K562 (cell line): ENCODE measurements around the gene DNM1. TPM values are rescaled to one million over a fixed set of nuclear protein-coding genes. Genes with fewer than 3 reads are reported as not detected.

Experiments
- CHD4 ChIP-seq: fragments of 200-600 bp; sonication (generic); IDR thresholded peaks from 3 replicates; pipeline ENCODE4 v1.6.1; 2012; ENCODE audit warnings: low read depth, mild to moderate bottlenecking, mixed read lengths, low read length, inconsistent platforms; ENCODE audit not compliant: insufficient read depth, insufficient replicate concordance, poor library complexity, severe bottlenecking
- ELF4 ChIP-seq: fragments of 450-650 bp; formaldehyde crosslinking; IDR thresholded peaks from 2 replicates; pipeline ENCODE4 v1.4.0; 2022; ENCODE audit warnings: missing genetic modification characterization
- KLF6 ChIP-seq: fragments of 250-450 bp; sonication (Bioruptor Pico); IDR thresholded peaks from 2 replicates; pipeline ENCODE4 v1.4.0; 2020; ENCODE audit warnings: mild to moderate bottlenecking, moderate library complexity, borderline replicate concordance
- LEF1 ChIP-seq: fragments of 450-650 bp; IDR thresholded peaks from 2 replicates; pipeline ENCODE4 v1.6.1; 2016; ENCODE audit warnings: mild to moderate bottlenecking
- NCOA1 ChIP-seq: fragments of 450-650 bp; IDR thresholded peaks from 2 replicates; pipeline ENCODE4 v1.6.1; 2016; ENCODE audit warnings: low read depth
- NFE2L1 ChIP-seq: fragments of 450-650 bp; IDR thresholded peaks from 2 replicates; pipeline ENCODE4 v1.6.1; 2016; ENCODE audit warnings: missing genetic modification characterization, low read depth, mild to moderate bottlenecking, missing compliant biosample characterization, moderate library complexity, borderline replicate concordance
- NONO ChIP-seq, 2 experiments: fragments of 200-400 bp in 1 of 2; fragments of 450-650 bp in 1 of 2; formaldehyde crosslinking in 1 of 2; IDR thresholded peaks; 2 replicates each; pipeline ENCODE4 v1.6.1; 2017; ENCODE audit warnings: low read depth in 2 of 2, mild to moderate bottlenecking in 2 of 2, moderate library complexity in 2 of 2, low read length in 1 of 2
- RBM34 ChIP-seq: fragments of 200-400 bp; formaldehyde crosslinking; IDR thresholded peaks from 2 replicates; pipeline ENCODE4 v1.6.1; 2018; ENCODE audit warnings: low read length, borderline replicate concordance; ENCODE audit not compliant: insufficient read depth
- SIRT6 ChIP-seq: IDR thresholded peaks from one replicate; pipeline ENCODE4 v1.6.1; 2012; ENCODE audit warnings: low read depth, mild to moderate bottlenecking, control low read depth, inconsistent platforms, low read length, moderate library complexity
- ZBTB11 ChIP-seq, 3 experiments: fragments of 200-800 bp in 1 of 3; fragments of 250-450 bp in 1 of 3; fragments of 450-650 bp in 1 of 3; sonication (Bioruptor Pico) in 1 of 3; sonication (Bioruptor generic) in 1 of 3; formaldehyde crosslinking in 1 of 3; IDR thresholded peaks; 2 replicates each; pipeline versions ENCODE4 v1.6.1 to v1.8.0; 2016 to 2022; ENCODE audit warnings: mild to moderate bottlenecking in 2 of 3, missing genetic modification characterization in 2 of 3, missing compliant biosample characterization in 1 of 3, moderate library complexity in 1 of 3
- ZNF23 ChIP-seq: fragments of 250-450 bp; sonication (Bioruptor Pico); IDR thresholded peaks from 2 replicates; pipeline ENCODE4 v1.4.0; 2020; ENCODE audit warnings: mild to moderate bottlenecking
- ZNF239 ChIP-seq: fragments of 250-450 bp; sonication (Bioruptor Pico); IDR thresholded peaks from 2 replicates; pipeline ENCODE4 v1.4.0; 2020; ENCODE audit warnings: mild to moderate bottlenecking
- ZNF274 ChIP-seq: IDR thresholded peaks from 2 replicates; pipeline ENCODE4 v1.6.1; 2011; ENCODE audit warnings: low read depth, mild to moderate bottlenecking, low read length, moderate library complexity, borderline replicate concordance
- polyA plus RNA-seq, 8 experiments: library from polyadenylated mRNA; depleted of rRNA in 4 of 8; stranded (reverse) in 5 of 8; unstranded in 3 of 8; fragments of >200 nt; fragmentation: Nextera tagmentation in 2 of 8; fragmentation: Illumina TruSeq in 1 of 8; extraction: Ambion mirVana in 2 of 8; extraction: Trizol in 1 of 8; gene quantifications; 2 replicates each; pipeline versions ENCODE4 v1.2.1 to v1.2.3, GENCODE V29; 2011 to 2014; ENCODE audit warnings: inconsistent platforms in 1 of 8, missing spikeins in 1 of 8
- total RNA-seq, 7 experiments: library from RNA; depleted of rRNA in 6 of 7; stranded (reverse); fragments of >200 nt in 6 of 7; fragmentation: Illumina TruSeq in 2 of 7; extraction: Trizol in 2 of 7; gene quantifications; 2 replicates each; pipeline versions ENCODE4 v1.2.1 to v1.2.3, GENCODE V29; 2011 to 2021; ENCODE audit warnings: low replicate concordance in 1 of 7
- TF ChIP-seq, protein P1 (sequence below), 2 experiments: fragments of 450-650 bp; formaldehyde crosslinking in 1 of 2; IDR thresholded peaks; 2 replicates each; pipeline versions ENCODE4 v1.4.0 to v1.6.1; 2014 to 2020; ENCODE audit warnings: mild to moderate bottlenecking in 2 of 2, borderline replicate concordance in 1 of 2, low read depth in 1 of 2

DNM1 gene
- total and polyA plus RNA-seq, 9 of the 15 experiments (the other 6 are each of a cell fraction or from before 2014, with no cell fraction given) = 0.39 to 23.1 (median 9.1) TPM

GRCh38 chr9:128163027-128163515 is 40.1 kb upstream of the DNM1 start (continued):
- TF ChIP-seq ZBTB11 (CRISPR knock-in tag; IDR thresholded peaks at IDR 0.05) (no peak), KLF6 (CRISPR knock-in tag) (no peak), NCOA1 (no peak), NONO (IDR thresholded peaks at IDR 0.05; ENCODE audit: low read depth in 2 of 2, low read length in 1 of 2) (no peak), LEF1 (no peak), ELF4 (no peak), NFE2L1 (tag) (no peak), CHD4 (peak; percentile 94), RBM34 (no peak), ZNF274 (no peak), ZNF239 (CRISPR knock-in tag) (no peak), SIRT6 (no peak), ZNF23 (CRISPR knock-in tag) (no peak)
- TF ChIP-seq, protein P1, sequence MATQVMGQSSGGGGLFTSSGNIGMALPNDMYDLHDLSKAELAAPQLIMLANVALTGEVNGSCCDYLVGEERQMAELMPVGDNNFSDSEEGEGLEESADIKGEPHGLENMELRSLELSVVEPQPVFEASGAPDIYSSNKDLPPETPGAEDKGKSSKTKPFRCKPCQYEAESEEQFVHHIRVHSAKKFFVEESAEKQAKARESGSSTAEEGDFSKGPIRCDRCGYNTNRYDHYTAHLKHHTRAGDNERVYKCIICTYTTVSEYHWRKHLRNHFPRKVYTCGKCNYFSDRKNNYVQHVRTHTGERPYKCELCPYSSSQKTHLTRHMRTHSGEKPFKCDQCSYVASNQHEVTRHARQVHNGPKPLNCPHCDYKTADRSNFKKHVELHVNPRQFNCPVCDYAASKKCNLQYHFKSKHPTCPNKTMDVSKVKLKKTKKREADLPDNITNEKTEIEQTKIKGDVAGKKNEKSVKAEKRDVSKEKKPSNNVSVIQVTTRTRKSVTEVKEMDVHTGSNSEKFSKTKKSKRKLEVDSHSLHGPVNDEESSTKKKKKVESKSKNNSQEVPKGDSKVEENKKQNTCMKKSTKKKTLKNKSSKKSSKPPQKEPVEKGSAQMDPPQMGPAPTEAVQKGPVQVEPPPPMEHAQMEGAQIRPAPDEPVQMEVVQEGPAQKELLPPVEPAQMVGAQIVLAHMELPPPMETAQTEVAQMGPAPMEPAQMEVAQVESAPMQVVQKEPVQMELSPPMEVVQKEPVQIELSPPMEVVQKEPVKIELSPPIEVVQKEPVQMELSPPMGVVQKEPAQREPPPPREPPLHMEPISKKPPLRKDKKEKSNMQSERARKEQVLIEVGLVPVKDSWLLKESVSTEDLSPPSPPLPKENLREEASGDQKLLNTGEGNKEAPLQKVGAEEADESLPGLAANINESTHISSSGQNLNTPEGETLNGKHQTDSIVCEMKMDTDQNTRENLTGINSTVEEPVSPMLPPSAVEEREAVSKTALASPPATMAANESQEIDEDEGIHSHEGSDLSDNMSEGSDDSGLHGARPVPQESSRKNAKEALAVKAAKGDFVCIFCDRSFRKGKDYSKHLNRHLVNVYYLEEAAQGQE (IDR thresholded peaks at IDR 0.05; ENCODE audit: borderline replicate concordance) = no peak
- TF ChIP-seq, protein P1 (CRISPR knock-in tag; IDR thresholded peaks at IDR 0.05; ENCODE audit: low read depth) = no peak
